RPMI8226 (cell line): ENCODE results near the gene CXCL14.
A peak's percentile ranks its signal among the peaks of the same experiment; 100 is the strongest.

Experiments
- DNase-seq: peaks from one replicate; pipeline ENCODE4 v3.0.0-alpha.2; 2015

Gene CXCL14

GRCh38 chr5:135566422-135567400 lies 12.1 kb downstream of the CXCL14 start:
- DNase-seq, result no peak

- peak; percentile 76 for DNase-seq
Measured at GRCh38 chr5:135565725-135566421, 12.9 kb downstream of the CXCL14 start.

DNA sequence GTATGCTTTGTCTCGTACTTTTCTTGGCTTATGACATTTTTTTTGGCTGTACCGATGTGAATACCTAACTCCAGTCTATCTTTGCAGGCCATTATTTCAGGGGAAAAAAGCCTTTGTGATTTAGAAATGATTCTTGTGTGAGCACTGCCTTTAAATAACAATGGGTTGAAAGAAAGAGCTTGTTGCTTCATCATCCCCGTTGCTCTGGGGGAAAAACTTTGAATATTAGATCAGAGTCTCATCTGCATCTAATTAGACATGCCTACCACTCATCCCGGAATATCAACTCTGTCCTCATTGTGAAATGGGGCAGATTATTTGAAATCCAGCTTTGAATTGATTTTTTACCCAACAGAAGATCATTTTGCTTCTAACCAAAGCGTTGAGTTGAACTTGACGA lies 13.5 kb downstream of the CXCL14 start:
- DNase-seq, result no peak

- no peak for DNase-seq
Measured at GRCh38 chr5:135564331-135564730, 14.5 kb downstream of the CXCL14 start.

GRCh38 chr5:135561266-135561665 lies 17.5 kb downstream of the CXCL14 start:
- DNase-seq, result no peak

DNA sequence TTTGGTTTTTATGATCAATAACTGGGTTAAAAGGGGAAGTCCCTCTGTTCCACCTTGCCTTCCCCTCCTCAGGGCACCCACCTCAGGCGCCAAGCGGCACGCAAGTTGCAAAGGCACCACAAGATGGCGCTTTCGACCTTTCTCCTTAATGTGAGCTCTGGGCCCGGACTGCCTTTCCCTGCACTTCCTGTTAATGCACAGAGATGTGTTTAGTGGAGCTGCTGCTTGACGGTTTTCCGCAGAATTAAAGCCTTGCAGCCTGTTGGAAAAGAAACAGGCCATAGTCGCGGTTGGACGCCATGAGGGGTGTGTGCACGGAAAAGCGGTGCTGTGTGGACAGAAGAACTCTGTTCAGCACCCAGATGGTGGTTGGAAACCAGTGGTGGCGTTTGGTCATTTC lies 17.9 kb downstream of the CXCL14 start:
- DNase-seq, result peak; percentile 88

GRCh38 chr5:135559354-135559753 lies 19.4 kb downstream of the CXCL14 start:
- no peak for DNase-seq

DNA sequence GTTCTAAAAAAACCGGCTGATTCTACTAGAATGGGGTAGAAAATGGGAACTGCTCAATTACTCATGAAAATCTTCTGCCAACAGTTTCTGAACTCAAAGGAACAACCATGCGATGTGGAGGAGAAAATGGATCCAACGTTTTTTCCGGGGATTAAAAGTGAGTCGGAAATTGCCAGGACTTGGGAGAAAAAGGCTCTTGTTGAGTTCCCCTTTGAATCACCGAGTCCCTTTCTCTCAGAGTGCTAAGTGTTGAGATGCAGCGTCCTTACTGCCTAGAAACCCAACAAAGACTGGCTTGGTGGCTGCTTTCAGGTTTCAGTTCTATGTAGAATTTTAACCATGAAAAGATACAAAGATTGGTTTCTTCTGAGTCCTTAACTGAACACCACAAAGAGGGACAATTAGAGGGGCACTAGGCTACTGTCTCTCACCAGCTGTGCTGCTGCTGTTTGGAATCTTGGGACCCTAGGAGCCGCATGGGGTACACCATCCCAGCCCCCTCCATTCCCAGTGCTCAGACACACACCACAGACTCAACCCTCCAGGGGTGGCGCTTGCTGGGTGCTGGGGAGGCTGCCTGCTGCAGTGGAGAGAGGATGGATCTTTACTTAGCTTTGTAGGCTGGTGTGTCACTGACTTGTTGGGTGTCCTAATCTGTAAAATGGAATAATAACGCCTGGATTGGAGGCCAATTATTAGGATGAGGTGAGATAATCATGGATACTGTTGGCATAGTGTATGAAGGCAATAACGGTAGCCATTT lies 21.5 kb downstream of the CXCL14 start:
- no peak for DNase-seq

GRCh38 chr5:135556620-135557019 lies 22.2 kb downstream of the CXCL14 start:
- no peak for DNase-seq

- no peak for DNase-seq
Measured at GRCh38 chr5:135555530-135555929, 23.3 kb downstream of the CXCL14 start.

- no peak for DNase-seq
Measured at GRCh38 chr5:135553688-135554462, 24.9 kb downstream of the CXCL14 start.

GRCh38 chr5:135551593-135552447 lies 27.0 kb downstream of the CXCL14 start:
- peak; percentile 74 for DNase-seq

DNA sequence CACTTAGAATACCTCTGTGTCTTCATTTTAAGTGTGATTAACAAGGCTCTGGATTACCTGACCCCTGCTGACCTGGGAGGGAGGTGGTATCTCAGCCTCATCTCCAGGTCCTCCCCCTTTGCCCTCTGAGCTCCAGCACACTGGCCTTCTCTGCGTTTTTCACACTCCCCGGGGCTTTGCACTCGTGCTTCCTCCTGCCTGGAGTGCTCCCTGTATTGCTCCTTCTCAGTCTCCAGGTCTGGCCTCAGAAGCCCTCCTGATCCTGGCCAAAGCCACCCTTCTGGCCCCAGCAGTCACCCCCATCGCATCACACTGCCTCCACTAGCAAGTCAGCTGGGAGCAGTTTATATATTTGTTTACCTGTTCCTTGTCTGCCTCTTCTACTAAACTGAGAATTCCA lies 29.4 kb downstream of the CXCL14 start:
- no peak for DNase-seq

- DNase-seq, result peak; percentile 75
Measured at GRCh38 chr5:135547590-135548254, 31.1 kb downstream of the CXCL14 start.

DNA sequence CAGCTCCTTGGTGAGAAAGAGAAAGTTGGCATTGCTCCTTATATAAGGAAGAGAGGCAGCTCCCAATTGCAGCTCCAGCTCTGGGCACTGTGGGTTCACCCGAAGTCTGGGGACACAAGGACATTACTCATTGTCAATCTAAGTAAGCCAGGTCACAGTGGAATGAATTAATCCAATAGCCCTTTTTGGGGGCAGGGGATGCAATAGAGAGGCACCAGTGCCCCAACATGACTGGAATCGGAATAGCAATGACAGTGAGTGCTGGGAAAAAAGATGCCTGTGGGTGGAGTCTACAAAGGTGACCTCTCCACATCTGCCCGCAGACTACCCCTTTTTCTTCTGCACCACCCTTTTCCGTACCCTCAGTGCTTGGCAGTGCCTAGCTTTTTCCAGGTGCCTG lies 31.9 kb downstream of the CXCL14 start:
- no peak for DNase-seq

DNA sequence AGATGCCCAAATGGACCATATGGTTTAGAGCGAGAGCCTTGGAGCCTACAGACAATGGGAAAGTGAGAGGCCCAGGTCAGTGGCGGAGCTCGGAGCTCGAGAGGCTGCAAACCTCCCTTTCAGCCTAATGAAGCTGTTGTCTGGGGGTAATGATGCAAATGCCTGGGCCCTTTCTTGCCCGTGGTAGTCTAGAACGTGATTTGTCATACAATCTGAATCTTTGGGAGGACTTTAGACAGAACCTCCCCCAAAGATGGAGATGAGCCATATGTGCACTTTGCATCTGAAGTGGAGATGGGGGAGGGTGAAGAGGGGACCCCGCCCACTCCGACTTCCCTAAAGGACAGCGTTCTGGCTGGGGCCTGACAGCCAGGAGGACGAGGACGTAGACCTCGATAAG lies 32.7 kb downstream of the CXCL14 start:
- DNase-seq, result no peak

GRCh38 chr5:135545099-135545498 lies 33.7 kb downstream of the CXCL14 start:
- DNase-seq, result no peak

- DNase-seq, result no peak
Measured at GRCh38 chr5:135543485-135544304, 35.1 kb downstream of the CXCL14 start.

- no peak for DNase-seq
Measured at GRCh38 chr5:135543001-135543484, 35.7 kb downstream of the CXCL14 start.
